IMR-90 (cell line): ENCODE data around the gene PCNX2. TPM values are rescaled to one million over a fixed set of nuclear protein-coding genes. Genes with fewer than 3 reads are reported as not detected.

Experiments used
- ATAC-seq: fragments of 200-7000 bp; cut with Tn5 transposase; 2 replicates; pipeline ENCODE4 v1.9.1; 2020; ENCODE audit warnings: low read depth, mild to moderate bottlenecking, moderate library complexity
- BruUV-seq: library from RNA; stranded (reverse); fragments of 400-500 nt; replicated peaks from 2 replicates; lab custom pipeline; 2021; lab: Mats Ljungman, UMichigan
- CTCF ChIA-PET: fragments of 300-600 bp; formaldehyde crosslinking; extraction: SDS; loops from one replicate; lab custom pipeline; 2021; ENCODE audit warnings: antibody characterized with exemption; lab: Yijun Ruan, JAX
- POLR2A ChIA-PET: fragments of 300-600 bp; sonication (Branson Sonifier 250); formaldehyde crosslinking; loops from one replicate; lab custom pipeline; 2022; ENCODE audit warnings: antibody characterized with exemption; ENCODE audit not compliant: unreplicated experiment; lab: Charles Lee
- DNase-seq: peaks from one replicate; pipeline ENCODE4 v3.0.0; 2013
- H2AFZ ChIP-seq: replicated peaks from 2 replicates; pipeline ENCODE3; 2013; ENCODE audit warnings: low read length, mild to moderate bottlenecking; ENCODE audit not compliant: poor library complexity
- H2AK5ac ChIP-seq: 2 replicates; pipeline ENCODE4 v1.6.1; 2013; ENCODE audit warnings: low read depth, low read length, inconsistent platforms
- H2AK9ac ChIP-seq: replicated peaks from 2 replicates; pipeline ENCODE3; 2013; ENCODE audit warnings: mild to moderate bottlenecking, low read depth, low read length, moderate library complexity; ENCODE audit not compliant: poor library complexity
- H2BK120ac ChIP-seq: 2 replicates; pipeline ENCODE4 v1.6.1; 2013; ENCODE audit warnings: low read depth, low read length, inconsistent platforms
- H2BK15ac ChIP-seq: 3 replicates; pipeline ENCODE4 v1.6.1; 2013; ENCODE audit warnings: low read depth, low read length, inconsistent platforms
- H2BK20ac ChIP-seq: 2 replicates; pipeline ENCODE4 v1.6.1; 2013; ENCODE audit warnings: low read depth, mild to moderate bottlenecking, inconsistent platforms, low read length, moderate library complexity
- H2BK5ac ChIP-seq: 2 replicates; pipeline ENCODE4 v1.6.1; 2013; ENCODE audit warnings: mild to moderate bottlenecking, low read depth, low read length, inconsistent platforms; ENCODE audit not compliant: poor library complexity, severe bottlenecking
- H3K14ac ChIP-seq: replicated peaks from 2 replicates; pipeline ENCODE4 v1.6.1; 2013; ENCODE audit warnings: low read depth, low read length, inconsistent platforms
- H3K18ac ChIP-seq: 2 replicates; pipeline ENCODE4 v1.6.1; 2013; ENCODE audit warnings: low read depth, low read length, control low read depth
- H3K23ac ChIP-seq: 2 replicates; pipeline ENCODE4 v1.6.1; 2013; ENCODE audit warnings: low read depth, low read length, inconsistent platforms
- H3K27ac ChIP-seq: 2 replicates; pipeline ENCODE4 v1.5.1; 2013; ENCODE audit warnings: mild to moderate bottlenecking, control low read depth, low read length; ENCODE audit not compliant: insufficient read depth
- H3K27me3 ChIP-seq: 2 replicates; pipeline ENCODE4 v1.6.1; 2013; ENCODE audit warnings: low read length; ENCODE audit not compliant: control insufficient read depth, insufficient read depth
- H3K36me3 ChIP-seq: 2 replicates; pipeline ENCODE4 v1.6.1; 2013; ENCODE audit warnings: low read length, mixed read lengths; ENCODE audit not compliant: control insufficient read depth, insufficient read depth
- H3K4ac ChIP-seq: 2 replicates; pipeline ENCODE4 v1.6.1; 2013; ENCODE audit warnings: low read depth, low read length, inconsistent platforms
- H3K4me1 ChIP-seq: 2 replicates; pipeline ENCODE4 v1.6.1; 2013; ENCODE audit warnings: low read length, mixed read lengths; ENCODE audit not compliant: control insufficient read depth, insufficient read depth
- H3K4me2 ChIP-seq: 2 replicates; pipeline ENCODE4 v1.6.1; 2013; ENCODE audit warnings: low read depth, mild to moderate bottlenecking, control low read depth, low read length, moderate library complexity
- H3K4me3 ChIP-seq: 2 replicates; pipeline ENCODE4 v1.5.1; 2013; ENCODE audit warnings: low read depth, mild to moderate bottlenecking, control low read depth, low read length, moderate library complexity; ENCODE audit not compliant: insufficient read depth
- H3K56ac ChIP-seq: 2 replicates; pipeline ENCODE4 v1.6.1; 2013; ENCODE audit warnings: low read length, inconsistent platforms; ENCODE audit not compliant: insufficient read depth; ENCODE audit errors: extremely low read depth
- H3K79me1 ChIP-seq, 2 experiments: 2 replicates each; pipeline ENCODE4 v1.6.1; 2013; ENCODE audit warnings: low read length in 2 of 2, inconsistent platforms in 1 of 2, low read depth in 1 of 2
- H3K9ac ChIP-seq: 2 replicates; pipeline ENCODE4 v1.6.1; 2013; ENCODE audit warnings: low read depth, low read length, control low read depth
- H3K9me1 ChIP-seq: 2 replicates; pipeline ENCODE4 v1.6.1; 2013; ENCODE audit warnings: low read length, inconsistent platforms; ENCODE audit not compliant: insufficient read depth
- H3K9me3 ChIP-seq: 2 replicates; pipeline ENCODE4 v1.6.1; 2013; ENCODE audit warnings: low read length; ENCODE audit not compliant: control insufficient read depth, insufficient read depth
- H4K20me1 ChIP-seq: 2 replicates; pipeline ENCODE4 v1.6.1; 2013; ENCODE audit warnings: low read length, inconsistent platforms; ENCODE audit not compliant: insufficient read depth
- H4K5ac ChIP-seq: 2 replicates; pipeline ENCODE4 v1.6.1; 2013; ENCODE audit warnings: mild to moderate bottlenecking, low read depth, low read length, control low read depth
- H4K8ac ChIP-seq, 2 experiments: 2 replicates each; pipeline ENCODE4 v1.6.1; 2013; ENCODE audit warnings: low read depth in 2 of 2, low read length in 2 of 2, control low read depth in 1 of 2, inconsistent platforms in 1 of 2
- H4K91ac ChIP-seq: 2 replicates; pipeline ENCODE4 v1.6.1; 2013; ENCODE audit warnings: low read depth, low read length, inconsistent platforms; ENCODE audit not compliant: insufficient read depth
- MAZ ChIP-seq: IDR thresholded peaks from 2 replicates; pipeline ENCODE4 v1.6.1; 2012; ENCODE audit warnings: low read depth, mild to moderate bottlenecking, low read length, improper control_type of control experiment, moderate library complexity, borderline replicate concordance
- POLR2A ChIP-seq: IDR thresholded peaks from 2 replicates; pipeline ENCODE4 v1.6.1; 2012; ENCODE audit warnings: mild to moderate bottlenecking, low read depth, low read length
- RCOR1 ChIP-seq: IDR thresholded peaks from 2 replicates; pipeline ENCODE4 v1.6.1; 2012; ENCODE audit warnings: mild to moderate bottlenecking, low read length, improper control_type of control experiment; ENCODE audit not compliant: insufficient replicate concordance
- SMC3 ChIP-seq: fragments of 150-350 bp; IDR thresholded peaks from 2 replicates; pipeline ENCODE4 v1.6.1; 2016; ENCODE audit warnings: low read depth, mild to moderate bottlenecking, antibody characterized with exemption, low read length, moderate library complexity
- WGBS, 2 experiments: methylation state at CpG; one replicate each; pipeline versions ENCODE4 v1.1.5 to v1.1.7; 2013; ENCODE audit warnings: missing lambda C conversion rate in 2 of 2; ENCODE audit not compliant: insufficient read length in 1 of 2; ENCODE audit errors: extremely low coverage in 2 of 2; 5-methylcytosine and 5-hydroxymethylcytosine counted together
- dilution Hi-C: fragments of 300-500 bp; cut with HindIII; formaldehyde crosslinking; loops from one replicate; pipeline ENCODE4 v1.14.3; 2018; ENCODE audit warnings: low sequenced_read_pairs; ENCODE audit not compliant: unreplicated experiment
- in situ Hi-C: fragments of 300-500 bp; cut with MboI; formaldehyde crosslinking; loops from 3 replicates; pipeline ENCODE4 v1.14.3; 2019; ENCODE audit warnings: low sequenced_read_pairs, inconsistent platforms, mixed read lengths
- intact Hi-C: fragments of 100-400 bp; cut with micrococcal nuclease; formaldehyde crosslinking; loops from 2 replicates; pipeline ENCODE4 v1.10.0; 2022
- polyA plus RNA-seq, 3 experiments: library from polyadenylated mRNA; depleted of rRNA; stranded (reverse); fragments of >200 nt; gene quantifications; 2 replicates each; pipeline ENCODE4 v1.2.3, GENCODE V29; 2012; ENCODE audit warnings: low replicate concordance in 1 of 3
- total RNA-seq: library from RNA; depleted of rRNA; stranded (reverse); fragments of >200 nt; gene quantifications from 2 replicates; pipeline ENCODE4 v1.2.3, GENCODE V29; 2012

Gene PCNX2
- total and polyA plus RNA-seq, 2 of the 4 experiments (the other 2 are of a cell fraction): 15.9 to 22.6 TPM

GRCh38 chr1:233193741-233194140 lies 101.8 kb downstream of the PCNX2 start:
- Histone ChIP-seq H3K4me1 (peaks cover 4% of the 10 kb centered on the region; the same call in 1 of the 2 replicates), H3K14ac (no peak overlapping the region), H2BK5ac (no peak overlapping the region), H2BK20ac (no peak overlapping the region), H4K8ac (no peak overlapping the region), H3K9me1 (peaks cover 2% of the 10 kb centered on the region; the same call in 1 of the 2 replicates), H3K56ac (no peak overlapping the region), H3K36me3 (peaks cover 4% of the 10 kb centered on the region; the same call in 1 of the 2 replicates), H2AK9ac (no peak overlapping the region), H2BK15ac (no peak overlapping the region), H3K23ac (no peak overlapping the region), H2AK5ac (no peak overlapping the region), H3K27ac (no peak overlapping the region), H2AFZ (no peak overlapping the region), H3K4me2 (no peak overlapping the region), H3K4me3 (no peak overlapping the region), H3K18ac (no peak overlapping the region), H4K5ac (no peak overlapping the region), H4K20me1 (no peaks in the 10 kb centered on the region), H4K91ac (no peak overlapping the region), H3K9ac (no peak overlapping the region), H3K27me3 (no peaks in the 10 kb centered on the region), H3K9me3 (no peaks in the 10 kb centered on the region; the same call in none of the 2 replicates), H3K79me1 (no peaks in the 10 kb centered on the region), H2BK120ac (no peak overlapping the region), H3K4ac (no peak overlapping the region)
- TF ChIP-seq RCOR1 (no peak), MAZ (no peak), SMC3 (no peak), POLR2A (no peak)
- BruUV-seq: no TSS peak
- WGBS, 2 experiments: no CpG with 5 or more reads among the region's 3 CpGs
- ChIA-PET CTCF (no interaction called here), POLR2A (no interaction called here)
- no peak for ATAC-seq
- DNase-seq: no peak
- dilution Hi-C loops: no loop called here
- intact Hi-C loops: no loop called here
- in situ Hi-C loops: no loop called here
